ENCODE results near the gene GRAMD2B.
A peak's percentile ranks its signal among the peaks of the same experiment; 100 is the strongest.
"Not testable (repeated sequence)": the region's sequence is repeated elsewhere in the genome, so short reads cannot be mapped to it uniquely, and the experiment has no call there.

The GRAMD2B gene

DNA sequence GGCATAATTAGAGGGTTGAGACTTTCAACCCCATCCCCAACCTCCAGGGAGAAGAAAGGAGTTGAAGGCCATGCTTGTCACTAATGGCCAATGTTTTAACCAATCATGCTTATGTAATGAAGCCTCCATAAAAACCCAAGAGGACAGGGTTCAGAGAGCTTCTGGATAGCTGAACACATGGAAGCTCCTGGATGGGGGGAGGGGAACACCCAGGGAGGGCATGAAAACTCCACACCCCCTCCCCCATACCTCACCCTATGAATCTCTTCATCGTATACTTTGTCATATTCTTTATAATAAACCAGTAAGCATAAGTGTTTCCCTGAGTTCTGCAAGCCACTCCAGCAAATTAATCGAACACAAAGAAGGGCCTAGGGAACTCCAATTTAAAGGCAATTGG is 90.1 kb downstream of the GRAMD2B start:
- no peaks in the 10 kb centered on the region for H3K9me3 ChIP-seq (ENCODE audit: control insufficient read depth in 5 of 5, low read length in 5 of 5)

GRCh38 chr5:126513703-126514102 is 90.5 kb downstream of the GRAMD2B start:
- H3K27me3 ChIP-seq (ENCODE audit: control insufficient read depth in 5 of 5, insufficient read depth in 4 of 5, low read length in 5 of 5), result no peaks in the 10 kb centered on the region
- no peak overlapping the region for H3K27ac ChIP-seq (ENCODE audit: low read depth, low read length)
- no peak overlapping the region for H3K9ac ChIP-seq (ENCODE audit: low read length in 5 of 5)
- H3K36me3 ChIP-seq (ENCODE audit: control insufficient read depth in 5 of 5, insufficient read depth in 5 of 5, low read length in 5 of 5), result no peaks in the 10 kb centered on the region
- H3K9me3 ChIP-seq (ENCODE audit: control insufficient read depth in 5 of 5, low read length in 5 of 5), result no peaks in the 10 kb centered on the region
- H3K4me3 ChIP-seq (ENCODE audit: low read depth in 1 of 5, low read length in 5 of 5), result no peak overlapping the region
- H3K4me1 ChIP-seq (ENCODE audit: control insufficient read depth in 5 of 5, insufficient read depth in 5 of 5, low read length in 5 of 5), result peaks cover 0 to 8% (median 0%) of the 10 kb centered on the region in 5 donors

More for the DNA sequence above, 90.1 kb downstream of the GRAMD2B start:
- H3K27me3 ChIP-seq (ENCODE audit: control insufficient read depth in 5 of 5, insufficient read depth in 4 of 5, low read length in 5 of 5), result no peaks in the 10 kb centered on the region
- H3K4me3 ChIP-seq (ENCODE audit: low read depth in 1 of 5, low read length in 5 of 5), result no peak overlapping the region
- no peaks in the 10 kb centered on the region for H3K36me3 ChIP-seq (ENCODE audit: control insufficient read depth in 5 of 5, insufficient read depth in 5 of 5, low read length in 5 of 5)
- H3K9ac ChIP-seq (ENCODE audit: low read length in 5 of 5), result no peak overlapping the region
- peaks cover 0 to 12% (median 0%) of the 10 kb centered on the region in 5 donors for H3K4me1 ChIP-seq (ENCODE audit: control insufficient read depth in 5 of 5, insufficient read depth in 5 of 5, low read length in 5 of 5)
- no peak overlapping the region for H3K27ac ChIP-seq (ENCODE audit: low read depth, low read length)

DNA sequence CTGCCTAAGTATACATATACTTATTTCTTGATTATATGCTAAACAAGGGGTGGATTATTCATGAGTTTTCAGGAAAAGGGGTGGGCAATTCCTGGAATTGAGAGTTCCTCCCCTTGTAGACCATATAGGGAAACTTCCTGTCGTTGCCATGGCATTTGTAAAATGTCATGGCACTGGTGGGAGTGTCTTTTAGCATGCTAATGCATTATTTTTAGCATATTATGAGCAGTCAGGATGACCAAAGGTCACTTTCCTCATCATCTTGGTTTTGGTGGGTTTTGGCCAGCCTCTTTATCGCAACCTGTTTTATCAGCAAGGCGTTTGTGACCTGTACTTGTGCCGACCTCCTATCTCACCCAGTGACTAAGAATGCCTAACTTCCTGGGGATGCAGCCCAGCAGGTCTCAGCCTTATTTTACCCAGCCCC is 90.9 kb downstream of the GRAMD2B start:
- Histone ChIP-seq H3K27ac (ENCODE audit: low read depth, low read length) (no peak overlapping the region), H3K36me3 (ENCODE audit: control insufficient read depth in 5 of 5, insufficient read depth in 5 of 5, low read length in 5 of 5) (no peaks in the 10 kb centered on the region)

GRCh38 chr5:126514558-126515141 is 91.4 kb downstream of the GRAMD2B start:
- no peaks in the 10 kb centered on the region for H3K36me3 ChIP-seq (ENCODE audit: control insufficient read depth in 5 of 5, insufficient read depth in 5 of 5, low read length in 5 of 5)
- H3K4me3 ChIP-seq (ENCODE audit: low read depth in 1 of 5, low read length in 5 of 5), result no peak overlapping the region
- H3K9me3 ChIP-seq (ENCODE audit: control insufficient read depth in 5 of 5, low read length in 5 of 5), result no peaks in the 10 kb centered on the region
- no peaks in the 10 kb centered on the region for H3K27me3 ChIP-seq (ENCODE audit: control insufficient read depth in 5 of 5, insufficient read depth in 4 of 5, low read length in 5 of 5)
- peaks cover 0 to 4% (median 2%) of the 10 kb centered on the region in 5 donors for H3K4me1 ChIP-seq (ENCODE audit: control insufficient read depth in 5 of 5, insufficient read depth in 5 of 5, low read length in 5 of 5)
- H3K9ac ChIP-seq (ENCODE audit: low read length in 5 of 5), result no peak overlapping the region
- no peak overlapping the region for H3K27ac ChIP-seq (ENCODE audit: low read depth, low read length)

More for the DNA sequence above, 90.9 kb downstream of the GRAMD2B start:
- Histone ChIP-seq H3K4me1 (ENCODE audit: control insufficient read depth in 5 of 5, insufficient read depth in 5 of 5, low read length in 5 of 5) (peaks cover 0 to 4% (median 0%) of the 10 kb centered on the region in 5 donors), H3K9ac (ENCODE audit: low read length in 5 of 5) (no peak overlapping the region), H3K27me3 (ENCODE audit: control insufficient read depth in 5 of 5, insufficient read depth in 4 of 5, low read length in 5 of 5) (no peaks in the 10 kb centered on the region), H3K9me3 (ENCODE audit: control insufficient read depth in 5 of 5, low read length in 5 of 5) (no peaks in the 10 kb centered on the region), H3K4me3 (ENCODE audit: low read depth in 1 of 5, low read length in 5 of 5) (no peak overlapping the region)

DNA sequence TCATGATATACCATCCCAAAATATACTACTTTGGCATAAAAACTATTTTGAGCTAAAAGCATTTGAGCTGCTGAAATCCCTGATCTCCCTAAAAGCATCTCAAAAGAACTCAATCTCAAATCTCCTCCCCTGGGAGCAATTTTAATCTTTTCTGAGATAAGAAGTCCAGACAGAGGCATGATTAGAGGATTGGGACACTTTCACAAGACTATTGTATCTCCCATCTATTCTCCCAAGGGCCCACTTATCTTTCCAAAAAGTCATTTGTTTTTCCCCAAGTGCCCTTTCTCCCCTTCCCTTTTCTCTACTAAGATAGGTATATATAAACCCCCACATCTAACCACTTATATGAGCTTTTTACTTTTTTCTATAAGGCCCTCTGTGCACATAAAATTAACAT is 92.1 kb downstream of the GRAMD2B start:
- no peak overlapping the region for H3K4me3 ChIP-seq (ENCODE audit: low read depth in 1 of 5, low read length in 5 of 5)
- no peak overlapping the region for H3K27ac ChIP-seq (ENCODE audit: low read depth, low read length)
- peaks cover 0 to 11% (median 8%) of the 10 kb centered on the region in 5 donors for H3K4me1 ChIP-seq (ENCODE audit: control insufficient read depth in 5 of 5, insufficient read depth in 5 of 5, low read length in 5 of 5)
- H3K9me3 ChIP-seq (ENCODE audit: control insufficient read depth in 5 of 5, low read length in 5 of 5), result no peaks in the 10 kb centered on the region
- H3K9ac ChIP-seq (ENCODE audit: low read length in 5 of 5), result no peak overlapping the region
- no peaks in the 10 kb centered on the region for H3K36me3 ChIP-seq (ENCODE audit: control insufficient read depth in 5 of 5, insufficient read depth in 5 of 5, low read length in 5 of 5)
- no peaks in the 10 kb centered on the region for H3K27me3 ChIP-seq (ENCODE audit: control insufficient read depth in 5 of 5, insufficient read depth in 4 of 5, low read length in 5 of 5)

- Histone ChIP-seq H3K9ac (ENCODE audit: low read length in 5 of 5) (no peak overlapping the region), H3K4me1 (ENCODE audit: control insufficient read depth in 5 of 5, insufficient read depth in 5 of 5, low read length in 5 of 5) (peaks cover 0 to 13% (median 8%) of the 10 kb centered on the region in 5 donors), H3K27ac (ENCODE audit: low read depth, low read length) (no peak overlapping the region)
Measured at GRCh38 chr5:126516133-126516532, 92.9 kb downstream of the GRAMD2B start.

DNA sequence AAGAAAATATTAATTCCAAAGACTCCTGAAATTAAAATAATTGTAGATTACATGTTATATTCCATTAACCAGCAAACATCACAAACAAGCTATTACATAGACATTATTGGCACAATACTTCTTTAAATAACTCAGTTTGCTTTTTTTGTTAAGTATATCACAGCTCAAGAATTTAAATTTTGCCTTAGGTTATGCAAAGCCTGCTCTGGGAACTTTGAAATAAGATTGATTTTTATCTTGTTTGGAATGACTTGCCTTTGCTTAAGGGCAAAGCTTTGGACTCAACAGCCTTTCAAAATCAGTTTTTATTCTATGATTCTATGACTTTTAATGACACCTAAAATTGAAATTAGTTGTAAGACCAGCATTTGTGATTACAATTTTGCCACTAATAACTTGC is 93.6 kb downstream of the GRAMD2B start:
- Histone ChIP-seq H3K27ac (ENCODE audit: low read depth, low read length) (no peak overlapping the region), H3K4me1 (ENCODE audit: control insufficient read depth in 5 of 5, insufficient read depth in 5 of 5, low read length in 5 of 5) (peaks cover 0 to 13% (median 8%) of the 10 kb centered on the region in 5 donors), H3K36me3 (ENCODE audit: control insufficient read depth in 5 of 5, insufficient read depth in 5 of 5, low read length in 5 of 5) (no peaks in the 10 kb centered on the region), H3K9ac (ENCODE audit: low read length in 5 of 5) (no peak overlapping the region), H3K27me3 (ENCODE audit: control insufficient read depth in 5 of 5, insufficient read depth in 4 of 5, low read length in 5 of 5) (no peaks in the 10 kb centered on the region), H3K4me3 (ENCODE audit: low read depth in 1 of 5, low read length in 5 of 5) (no peak overlapping the region), H3K9me3 (ENCODE audit: control insufficient read depth in 5 of 5, low read length in 5 of 5) (no peaks in the 10 kb centered on the region)

More at GRCh38 chr5:126516133-126516532, 92.9 kb downstream of the GRAMD2B start:
- Histone ChIP-seq H3K4me3 (ENCODE audit: low read depth in 1 of 5, low read length in 5 of 5) (no peak overlapping the region), H3K27me3 (ENCODE audit: control insufficient read depth in 5 of 5, insufficient read depth in 4 of 5, low read length in 5 of 5) (no peaks in the 10 kb centered on the region), H3K9me3 (ENCODE audit: control insufficient read depth in 5 of 5, low read length in 5 of 5) (no peaks in the 10 kb centered on the region), H3K36me3 (ENCODE audit: control insufficient read depth in 5 of 5, insufficient read depth in 5 of 5, low read length in 5 of 5) (no peaks in the 10 kb centered on the region)

GRCh38 chr5:126519223-126519622 is 96.0 kb downstream of the GRAMD2B start:
- H3K4me3 ChIP-seq (ENCODE audit: low read depth in 1 of 5, low read length in 5 of 5); H3K36me3 ChIP-seq (ENCODE audit: control insufficient read depth in 5 of 5, insufficient read depth in 5 of 5, low read length in 5 of 5); H3K27ac ChIP-seq (ENCODE audit: low read depth, low read length); H3K9me3 ChIP-seq (ENCODE audit: control insufficient read depth in 5 of 5, low read length in 5 of 5); H3K27me3 ChIP-seq (ENCODE audit: control insufficient read depth in 5 of 5, insufficient read depth in 4 of 5, low read length in 5 of 5); H3K9ac ChIP-seq (ENCODE audit: low read length in 5 of 5): not testable (repeated sequence)
- H3K4me1 ChIP-seq (ENCODE audit: control insufficient read depth in 5 of 5, insufficient read depth in 5 of 5, low read length in 5 of 5), result peaks cover 0 to 13% (median 8%) of the 10 kb centered on the region in 5 donors

GRCh38 chr5:126519637-126520592 is 96.7 kb downstream of the GRAMD2B start:
- Histone ChIP-seq H3K36me3 (ENCODE audit: control insufficient read depth in 5 of 5, insufficient read depth in 5 of 5, low read length in 5 of 5) (no peaks in the 10 kb centered on the region), H3K4me3 (ENCODE audit: low read depth in 1 of 5, low read length in 5 of 5) (peak overlapping the region; percentile 13 to 70 (median 49)), H3K9ac (ENCODE audit: low read length in 5 of 5) (peak overlapping the region in 3 of 5 donors; percentile 4 to 49 (median 39)), H3K9me3 (ENCODE audit: control insufficient read depth in 5 of 5, low read length in 5 of 5) (no peaks in the 10 kb centered on the region), H3K27me3 (ENCODE audit: control insufficient read depth in 5 of 5, insufficient read depth in 4 of 5, low read length in 5 of 5) (no peaks in the 10 kb centered on the region), H3K27ac (ENCODE audit: low read depth, low read length) (no peak overlapping the region), H3K4me1 (ENCODE audit: control insufficient read depth in 5 of 5, insufficient read depth in 5 of 5, low read length in 5 of 5) (peaks cover 0 to 13% (median 8%) of the 10 kb centered on the region in 5 donors)

- Histone ChIP-seq H3K27ac (ENCODE audit: low read depth, low read length) (no peak overlapping the region), H3K4me3 (ENCODE audit: low read depth in 1 of 5, low read length in 5 of 5) (no peak overlapping the region), H3K36me3 (ENCODE audit: control insufficient read depth in 5 of 5, insufficient read depth in 5 of 5, low read length in 5 of 5) (no peaks in the 10 kb centered on the region), H3K4me1 (ENCODE audit: control insufficient read depth in 5 of 5, insufficient read depth in 5 of 5, low read length in 5 of 5) (peaks cover 0 to 13% (median 12%) of the 10 kb centered on the region in 5 donors), H3K27me3 (ENCODE audit: control insufficient read depth in 5 of 5, insufficient read depth in 4 of 5, low read length in 5 of 5) (no peaks in the 10 kb centered on the region), H3K9me3 (ENCODE audit: control insufficient read depth in 5 of 5, low read length in 5 of 5) (no peaks in the 10 kb centered on the region), H3K9ac (ENCODE audit: low read length in 5 of 5) (no peak overlapping the region)
Measured at GRCh38 chr5:126520593-126520953, 97.4 kb downstream of the GRAMD2B start.

Data from subcutaneous abdominal adipose tissue (tissue), 5 donors.